Activated CD8-positive, alpha-beta T cell treated with anti-CD3 and anti-CD28 coated beads for 36 hours (primary cell): ENCODE data around the gene ACBD5. TPM values are rescaled to one million over a fixed set of nuclear protein-coding genes. Genes with fewer than 3 reads are reported as not detected.

Experiments used
- ATAC-seq: fragments of 200-7000 bp; cut with Tn5 transposase; one replicate; pipeline ENCODE4 v1.10.0; 2021; ENCODE audit warnings: mild to moderate bottlenecking, moderate library complexity
- CTCF ChIA-PET: fragments of 350-600 bp; sonication (Branson Sonifier 250); formaldehyde crosslinking; loops from one replicate; lab custom pipeline; 2021; ENCODE audit warnings: antibody characterized with exemption; lab: Charles Lee
- POLR2A ChIA-PET: fragments of 350-600 bp; sonication (Branson Sonifier 250); formaldehyde crosslinking; loops from one replicate; lab custom pipeline; 2021; ENCODE audit warnings: antibody characterized with exemption; lab: Charles Lee
- DNase-seq: peaks from one replicate; pipeline ENCODE4 v3.0.0-alpha.2; 2020
- H3K27ac Mint-ChIP-seq: one replicate; pipeline ENCODE4 v1.8.0; 2021; ENCODE audit warnings: mild to moderate bottlenecking, mixed read lengths
- H3K27me3 Mint-ChIP-seq: one replicate; pipeline ENCODE4 v1.8.0; 2021; ENCODE audit warnings: mixed read lengths
- H3K36me3 Mint-ChIP-seq: one replicate; pipeline ENCODE4 v1.8.0; 2021; ENCODE audit warnings: low read depth, mixed read lengths
- H3K4me1 Mint-ChIP-seq: one replicate; pipeline ENCODE4 v1.8.0; 2021; ENCODE audit warnings: low read depth, mixed read lengths
- H3K4me3 Mint-ChIP-seq: one replicate; pipeline ENCODE4 v1.8.0; 2021; ENCODE audit warnings: mild to moderate bottlenecking, moderate library complexity, mixed read lengths
- H3K9me3 Mint-ChIP-seq: one replicate; pipeline ENCODE4 v1.8.0; 2021; ENCODE audit warnings: mixed read lengths
- CTCF ChIP-seq: fragments of 200-600 bp; IDR thresholded peaks from one replicate; pipeline ENCODE4 v1.8.0; 2022; ENCODE audit warnings: antibody characterized with exemption, mild to moderate bottlenecking
- intact Hi-C: fragments of 100-400 bp; cut with micrococcal nuclease; formaldehyde crosslinking; loops from one replicate; pipeline ENCODE4 v1.10.0; 2022
- total RNA-seq, 2 experiments: library from RNA; stranded (reverse); gene quantifications; one replicate each; pipeline ENCODE4 v1.2.3, GENCODE V29; 2021

Gene ACBD5
- total RNA-seq, 2 experiments from 2014 or later = 17.0 to 19.0 TPM

GRCh38 chr10:27150261-27150660 lies 90.3 kb downstream of the ACBD5 start:
- ATAC-seq (no peak), DNase-seq (no peak)
- H3K27ac Mint-ChIP-seq = peak overlapping the region; percentile 87
- CTCF ChIA-PET = no interaction called here
- TF ChIP-seq CTCF = no peak
- intact Hi-C loops = no loop called here
- no peaks in the 10 kb centered on the region for H3K9me3 Mint-ChIP-seq
- peaks cover 63% of the 10 kb centered on the region for H3K36me3 Mint-ChIP-seq
- POLR2A ChIA-PET = interaction anchor here (0.7 to 0.9 kb wide), 3 partner anchors 22 to 90 kb away, joined by 3 to 4 read pairs (median 3); no protein-coding TSS in a partner anchor
- no peaks in the 10 kb centered on the region for H3K27me3 Mint-ChIP-seq
- H3K4me3 Mint-ChIP-seq = no peak overlapping the region
- H3K4me1 Mint-ChIP-seq = peaks cover 51% of the 10 kb centered on the region

GRCh38 chr10:27147701-27148100 lies 92.9 kb downstream of the ACBD5 start:
- intact Hi-C loops = no loop called here
- no peak for TF ChIP-seq CTCF
- ATAC-seq (no peak), DNase-seq (no peak)
- H3K27me3 Mint-ChIP-seq = no peaks in the 10 kb centered on the region
- H3K4me1 Mint-ChIP-seq = peaks cover 51% of the 10 kb centered on the region
- H3K4me3 Mint-ChIP-seq = no peak overlapping the region
- H3K36me3 Mint-ChIP-seq = peaks cover 64% of the 10 kb centered on the region
- ChIA-PET CTCF (no interaction called here), POLR2A (interaction anchor here (1.3 to 1.7 kb wide), 2 partner anchors 10 to 32 kb away, joined by 3 read pairs; no protein-coding TSS in a partner anchor)
- no peak overlapping the region for H3K27ac Mint-ChIP-seq
- no peaks in the 10 kb centered on the region for H3K9me3 Mint-ChIP-seq

GRCh38 chr10:27145937-27146336 lies 94.7 kb downstream of the ACBD5 start:
- ChIA-PET POLR2A (interaction anchor here (1.1 to 2.6 kb wide), 3 partner anchors 9 to 98 kb away, joined by 3 to 8 read pairs (median 3); partner anchors contain the start of genes MASTL and YME1L1), CTCF (interaction anchor here (1.0 to 1.2 kb wide), 2 partner anchors 14 to 420 kb away, joined by 3 to 4 read pairs; no protein-coding TSS in a partner anchor)
- intact Hi-C loops = no loop called here
- Mint-ChIP-seq H3K4me1 (peaks cover 39% of the 10 kb centered on the region), H3K36me3 (peaks cover 58% of the 10 kb centered on the region), H3K27ac (peak overlapping the region; percentile 38), H3K27me3 (no peaks in the 10 kb centered on the region), H3K4me3 (no peak overlapping the region), H3K9me3 (no peaks in the 10 kb centered on the region)
- TF ChIP-seq CTCF = no peak
- DNase-seq (no peak), ATAC-seq (no peak)

Other genes starting within 250 kb of the ACBD5 start
- gene ANKRD26, start 140.3 kb downstream of the ACBD5 start, total RNA-seq = 10 to 100 TPM in 1 of 2 experiments, 1 to 10 TPM in 1; 8.3 to 10.4 TPM
- gene YME1L1, start 86.4 kb downstream of the ACBD5 start, total RNA-seq = 100 to 1,000 TPM; 112 to 117 TPM
- 10 to 100 TPM; 40.5 to 43.6 TPM for gene MASTL, start 85.4 kb downstream of the ACBD5 start, total RNA-seq